Measurements from ENCODE around the gene CNGA1. TPM values are rescaled to one million over a fixed set of nuclear protein-coding genes. Genes with fewer than 3 reads are reported as not detected.

The CNGA1 gene
- total RNA-seq (2022; extraction: Qiagen RNA extraction; ENCODE audit: low read depth) = 0.10 to 0.17 TPM in 2 of 5 replicates, not detected in the others

GRCh38 chr4:48016141-48017107 lies at the start of gene CNGA1, which contains the start of gene NIPAL1:
TSS of gene CNGA1 (minus strand) at chr4:48016681. CDS start at chr4:47952689, 63,992 bp downstream.
TSS of gene NIPAL1 (plus strand) at chr4:48016772. CDS start at chr4:48016840, 68 bp downstream.

GRCh38 chr4:47914220-47914925 lies 102.1 kb downstream of the CNGA1 start, which contains the start of gene NFXL1:
TSS of gene NFXL1 (minus strand) at chr4:47914583. CDS start at chr4:47914203, 380 bp downstream.

Other genes starting within 250 kb of the CNGA1 start
- not detected in 5 replicates for gene CORIN, start 178.6 kb downstream of the CNGA1 start, total RNA-seq (2022; extraction: Qiagen RNA extraction; ENCODE audit: low read depth)
- gene NFXL1, start 102.1 kb downstream of the CNGA1 start, total RNA-seq (2022; extraction: Qiagen RNA extraction; ENCODE audit: low read depth) = 5.9 to 8.1 TPM (median 6.8 TPM) in 5 replicates
- gene NIPAL1, start 91 bp upstream of the CNGA1 start, total RNA-seq (2022; extraction: Qiagen RNA extraction; ENCODE audit: low read depth) = 0.78 to 1.2 TPM (median 0.85 TPM) in 5 replicates
- 0.14 to 0.34 TPM (median 0.16 TPM) in 5 replicates for gene TXK, start 117.6 kb upstream of the CNGA1 start, total RNA-seq (2022; extraction: Qiagen RNA extraction; ENCODE audit: low read depth)

All from A549 treated with CpdA at 1 μM for 4 hours (cell line).